Islet precursor cell (in vitro differentiated cells): ENCODE results near the gene TNF.

Experiments
- DNase-seq: peaks from one replicate; pipeline ENCODE4 v3.0.0-alpha.2; 2018

The TNF gene

GRCh38 chr6:31573239-31574105, 1.9 kb upstream of the TNF start:
- DNase-seq = peak; percentile 86

- no peak for DNase-seq
Observed at GRCh38 chr6:31574106-31575061, 981 bp upstream of the TNF start.

GRCh38 chr6:31575952-31576685, 754 bp downstream of the TNF start:
- DNase-seq = no peak

- DNase-seq = no peak
Observed at GRCh38 chr6:31576897-31577578, 1.7 kb downstream of the TNF start.

GRCh38 chr6:31577579-31577966, 2.2 kb downstream of the TNF start:
- no peak for DNase-seq

- peak; percentile 98 for DNase-seq
Observed at GRCh38 chr6:31578184-31579118, 3.1 kb downstream of the TNF start.

GRCh38 chr6:31579119-31579505, 3.7 kb downstream of the TNF start:
- no peak for DNase-seq

GRCh38 chr6:31579546-31580437, 4.4 kb downstream of the TNF start:
- no peak for DNase-seq

- no peak for DNase-seq
Observed at GRCh38 chr6:31580438-31580740, 5.0 kb downstream of the TNF start.

GRCh38 chr6:31580807-31581433, 5.6 kb downstream of the TNF start:
- peak; percentile 95 for DNase-seq

- DNase-seq = no peak
Observed at GRCh38 chr6:31581434-31582229, 6.3 kb downstream of the TNF start.

GRCh38 chr6:31582230-31582643, 6.9 kb downstream of the TNF start, which contains the start of gene LTB:
LTB (minus strand) TSS chr6:31582424; CDS start chr6:31582417, 7 bp downstream.
- no peak for DNase-seq

- DNase-seq = peak; percentile 71
Observed at GRCh38 chr6:31585491-31585890, 10.1 kb downstream of the TNF start.

GRCh38 chr6:31586008-31586407, 10.6 kb downstream of the TNF start, which contains the start of gene LST1:
LST1 (plus strand) TSS chr6:31586277; CDS start chr6:31587300, 1,023 bp downstream.
- DNase-seq = no peak

GRCh38 chr6:31586599-31587281, 11.4 kb downstream of the TNF start:
- DNase-seq = no peak

- DNase-seq = no peak
Observed at GRCh38 chr6:31587791-31588777, 12.7 kb downstream of the TNF start.
